ENCODE data around the gene INSIG1.

INSIG1 gene

DNA sequence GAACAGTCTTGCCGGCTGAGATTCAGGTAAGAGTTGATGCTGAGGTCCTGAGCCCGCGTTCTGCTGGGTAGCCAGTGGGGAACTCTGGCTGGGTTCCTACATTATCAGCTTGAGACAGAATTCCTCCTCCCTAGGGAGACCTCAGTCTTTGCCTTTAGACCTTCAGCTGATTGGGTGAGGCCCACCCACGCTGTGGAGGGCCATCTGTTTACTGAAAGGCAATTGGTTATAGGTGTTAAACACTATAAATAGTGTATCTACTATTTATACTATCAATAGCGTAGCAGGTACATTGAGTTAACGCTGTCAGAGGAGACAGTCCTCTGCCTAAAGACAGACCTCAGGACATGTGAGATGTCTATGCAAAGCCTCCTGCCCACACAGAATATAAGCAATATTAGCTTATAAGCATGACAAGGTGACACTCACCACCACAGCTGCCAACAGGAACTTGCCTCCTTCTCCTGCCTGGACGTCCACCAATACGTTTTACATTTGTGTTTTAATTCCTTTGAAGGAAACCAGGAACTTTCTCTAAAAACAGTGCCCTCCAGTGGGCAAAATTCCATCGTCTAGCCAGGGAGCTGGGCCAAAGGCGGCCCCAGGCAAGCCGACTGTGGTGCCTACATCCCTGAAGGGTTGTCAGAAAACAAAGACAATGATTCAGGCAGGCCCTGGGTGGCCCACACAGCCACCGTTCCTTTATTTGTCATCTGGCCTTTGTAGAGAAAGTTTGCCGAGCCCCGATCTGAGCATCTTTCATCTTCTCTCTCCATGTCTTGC is 58.8 kb downstream of the INSIG1 start:
- H3K4me3 ChIP-seq (replicated peaks; ENCODE audit: low read depth, low read length) = no peak overlapping the region

DNA sequence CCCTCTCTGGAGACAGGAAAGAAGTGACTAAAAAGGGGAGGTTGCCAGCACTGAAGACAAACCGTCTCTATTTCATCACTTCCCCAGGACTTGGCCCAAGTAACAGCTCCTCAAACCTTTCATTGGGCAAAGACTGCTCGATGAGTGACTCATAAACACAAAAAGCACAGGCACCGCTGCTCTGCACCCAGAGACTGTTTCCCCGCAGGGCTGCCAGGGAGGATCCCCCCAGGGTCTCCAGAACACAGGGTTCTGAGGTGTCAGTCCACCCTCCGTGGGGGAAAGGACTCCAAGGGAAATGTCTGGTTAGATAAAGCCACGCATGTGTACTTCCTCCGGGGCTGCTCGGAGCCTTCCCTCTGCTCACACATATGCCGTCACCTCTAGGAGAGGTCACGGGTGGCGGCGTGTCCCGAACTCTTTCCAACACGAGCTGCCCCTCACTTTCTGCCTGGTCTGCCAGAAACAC is 59.9 kb downstream of the INSIG1 start:
- no peak for DNase-seq (ENCODE audit: extremely low read depth, low read depth)
- H3K4me3 ChIP-seq (replicated peaks; ENCODE audit: low read depth, low read length) = no peak overlapping the region
- TF ChIP-seq, protein P1, sequence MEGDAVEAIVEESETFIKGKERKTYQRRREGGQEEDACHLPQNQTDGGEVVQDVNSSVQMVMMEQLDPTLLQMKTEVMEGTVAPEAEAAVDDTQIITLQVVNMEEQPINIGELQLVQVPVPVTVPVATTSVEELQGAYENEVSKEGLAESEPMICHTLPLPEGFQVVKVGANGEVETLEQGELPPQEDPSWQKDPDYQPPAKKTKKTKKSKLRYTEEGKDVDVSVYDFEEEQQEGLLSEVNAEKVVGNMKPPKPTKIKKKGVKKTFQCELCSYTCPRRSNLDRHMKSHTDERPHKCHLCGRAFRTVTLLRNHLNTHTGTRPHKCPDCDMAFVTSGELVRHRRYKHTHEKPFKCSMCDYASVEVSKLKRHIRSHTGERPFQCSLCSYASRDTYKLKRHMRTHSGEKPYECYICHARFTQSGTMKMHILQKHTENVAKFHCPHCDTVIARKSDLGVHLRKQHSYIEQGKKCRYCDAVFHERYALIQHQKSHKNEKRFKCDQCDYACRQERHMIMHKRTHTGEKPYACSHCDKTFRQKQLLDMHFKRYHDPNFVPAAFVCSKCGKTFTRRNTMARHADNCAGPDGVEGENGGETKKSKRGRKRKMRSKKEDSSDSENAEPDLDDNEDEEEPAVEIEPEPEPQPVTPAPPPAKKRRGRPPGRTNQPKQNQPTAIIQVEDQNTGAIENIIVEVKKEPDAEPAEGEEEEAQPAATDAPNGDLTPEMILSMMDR (IDR thresholded peaks at IDR 0.05; ENCODE audit: low read depth, low read length, missing control alignments) = no peak

More for the DNA sequence above, 58.8 kb downstream of the INSIG1 start:
- DNase-seq (ENCODE audit: extremely low read depth, low read depth) = no peak
- TF ChIP-seq, protein P1 (IDR thresholded peaks at IDR 0.05; ENCODE audit: low read depth, low read length, missing control alignments) = peak; percentile 39

DNA sequence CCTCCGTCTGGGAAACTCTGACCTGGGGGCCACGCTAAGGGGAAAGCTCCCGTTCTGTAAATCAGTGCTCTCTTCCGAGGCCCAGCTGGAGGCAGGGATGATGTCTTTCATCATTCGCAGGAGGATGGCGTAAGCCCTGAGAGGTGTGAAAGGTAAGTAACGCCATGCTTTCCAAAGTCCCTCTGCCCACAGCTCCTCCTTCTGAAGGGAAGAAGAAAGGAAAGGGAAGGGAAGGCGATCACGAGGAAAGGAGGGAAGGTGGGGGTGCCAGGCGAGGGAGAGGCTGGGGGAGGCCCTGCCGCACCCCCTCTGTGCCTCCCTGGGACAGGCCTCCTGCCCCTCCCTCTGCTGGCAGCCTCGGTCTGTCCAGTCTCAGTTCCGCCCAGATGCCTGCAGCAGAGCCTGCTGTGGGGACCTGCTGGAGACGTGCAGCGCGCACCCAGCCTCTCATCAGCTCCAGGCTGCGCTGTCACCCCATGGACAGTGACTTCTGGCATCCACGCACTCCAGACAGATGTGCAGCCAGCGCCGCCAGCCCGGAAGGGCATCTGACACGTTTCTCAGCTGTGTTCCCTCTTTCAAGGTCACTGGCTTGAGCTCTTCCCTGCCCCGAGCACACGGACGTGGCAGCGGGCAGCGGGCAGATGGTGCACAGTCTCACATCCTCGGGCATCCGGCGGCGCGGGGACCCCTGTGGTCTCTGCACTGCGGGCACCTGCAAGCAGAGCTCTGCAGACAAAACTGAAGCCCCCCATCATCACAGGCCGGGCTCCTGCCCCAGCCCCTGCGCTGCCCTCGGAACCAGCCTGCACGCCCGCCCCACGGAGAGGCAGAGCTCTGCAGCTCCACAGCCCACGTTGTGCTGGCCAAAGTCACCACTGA is 60.6 kb downstream of the INSIG1 start:
- DNase-seq (ENCODE audit: extremely low read depth, low read depth) = no peak
- H3K4me3 ChIP-seq (replicated peaks; ENCODE audit: low read depth, low read length) = no peak overlapping the region

DNA sequence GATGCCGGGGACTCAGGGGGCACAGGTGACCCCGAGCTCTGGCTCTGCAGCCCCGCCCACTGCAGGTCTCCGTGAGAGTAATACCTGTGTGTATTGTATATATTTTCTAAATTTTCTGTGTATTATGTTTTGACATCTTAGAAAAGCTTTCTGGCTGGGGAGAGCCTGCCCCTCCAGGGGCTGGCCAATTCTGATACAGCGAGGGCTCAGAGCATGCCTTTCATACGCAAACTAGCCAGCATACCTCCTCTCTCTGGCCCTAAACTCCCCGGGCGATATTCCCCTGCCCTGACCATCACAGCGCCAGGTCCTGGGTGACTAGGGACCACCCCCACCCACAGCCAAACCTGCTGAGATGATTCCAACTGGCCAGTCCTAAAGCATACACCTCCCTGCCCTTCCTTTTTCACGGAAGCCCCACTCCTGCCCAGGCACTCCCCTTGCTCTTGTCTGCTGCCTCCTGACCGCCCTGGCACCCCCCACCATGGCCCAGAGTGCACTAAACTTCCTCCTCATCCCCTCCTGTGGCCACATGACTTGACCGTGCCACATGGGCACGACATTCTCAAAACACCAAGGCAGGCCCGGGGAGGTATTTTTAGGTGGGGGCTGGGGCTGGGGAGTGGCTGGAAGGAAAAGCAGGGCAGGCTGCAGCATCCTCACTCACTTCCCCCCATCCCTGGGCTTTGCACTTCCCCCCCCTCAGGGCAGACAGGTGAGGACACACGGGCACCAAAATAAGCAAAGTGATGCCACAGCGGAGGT is 61.5 kb downstream of the INSIG1 start:
- H3K4me3 ChIP-seq (replicated peaks; ENCODE audit: low read depth, low read length) = no peak overlapping the region
- TF ChIP-seq, protein P1 (IDR thresholded peaks at IDR 0.05; ENCODE audit: low read depth, low read length, missing control alignments) = no peak
- no peak for DNase-seq (ENCODE audit: extremely low read depth, low read depth)

More for the DNA sequence above, 60.6 kb downstream of the INSIG1 start:
- TF ChIP-seq, protein P1 (IDR thresholded peaks at IDR 0.05; ENCODE audit: low read depth, low read length, missing control alignments) = no peak
